ENCODE data around the gene ABHD17A. TPM values are rescaled to one million over a fixed set of nuclear protein-coding genes. Genes with fewer than 3 reads are reported as not detected.

Gene ABHD17A
- total and polyA plus RNA-seq, 8 donors = 21.1 to 71.0 (median 25.6) TPM

DNA sequence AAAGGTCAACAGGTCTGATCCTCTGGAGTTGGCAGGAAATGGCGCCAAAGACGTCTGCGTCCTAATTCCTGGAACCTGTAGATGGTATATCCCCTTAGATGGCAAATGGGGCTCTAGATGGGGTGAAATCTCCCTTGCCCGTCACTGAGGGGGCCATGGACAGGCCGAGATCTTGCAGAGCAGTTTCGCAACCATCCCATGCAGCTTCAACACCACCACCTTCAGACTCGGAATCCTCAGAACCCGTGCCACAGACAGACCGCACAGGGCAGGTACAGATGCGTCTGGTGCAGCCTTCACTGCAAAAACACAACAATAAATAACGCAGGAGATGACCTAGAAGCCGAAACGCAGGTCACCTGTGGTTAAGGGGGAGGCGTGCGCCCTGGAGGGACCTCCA is 54.7 kb downstream of the ABHD17A start:
- DNase-seq (no peak), ATAC-seq (no peak), FAIRE-seq (no peak)
- peaks cover 0 to 12% (median 0%) of the 10 kb centered on the region in 3 donors for H3K36me3 ChIP-seq
- intact Hi-C loops (cut with DNase I) = no loop called here
- 89 to 91% methylated on average over 15 of the region's 15 CpGs for WGBS, 2 donors
- TF ChIP-seq, protein P1, sequence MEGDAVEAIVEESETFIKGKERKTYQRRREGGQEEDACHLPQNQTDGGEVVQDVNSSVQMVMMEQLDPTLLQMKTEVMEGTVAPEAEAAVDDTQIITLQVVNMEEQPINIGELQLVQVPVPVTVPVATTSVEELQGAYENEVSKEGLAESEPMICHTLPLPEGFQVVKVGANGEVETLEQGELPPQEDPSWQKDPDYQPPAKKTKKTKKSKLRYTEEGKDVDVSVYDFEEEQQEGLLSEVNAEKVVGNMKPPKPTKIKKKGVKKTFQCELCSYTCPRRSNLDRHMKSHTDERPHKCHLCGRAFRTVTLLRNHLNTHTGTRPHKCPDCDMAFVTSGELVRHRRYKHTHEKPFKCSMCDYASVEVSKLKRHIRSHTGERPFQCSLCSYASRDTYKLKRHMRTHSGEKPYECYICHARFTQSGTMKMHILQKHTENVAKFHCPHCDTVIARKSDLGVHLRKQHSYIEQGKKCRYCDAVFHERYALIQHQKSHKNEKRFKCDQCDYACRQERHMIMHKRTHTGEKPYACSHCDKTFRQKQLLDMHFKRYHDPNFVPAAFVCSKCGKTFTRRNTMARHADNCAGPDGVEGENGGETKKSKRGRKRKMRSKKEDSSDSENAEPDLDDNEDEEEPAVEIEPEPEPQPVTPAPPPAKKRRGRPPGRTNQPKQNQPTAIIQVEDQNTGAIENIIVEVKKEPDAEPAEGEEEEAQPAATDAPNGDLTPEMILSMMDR (IDR thresholded peaks at IDR 0.05) = no peak
- H3K27ac ChIP-seq = no peak overlapping the region
- H3K27me3 ChIP-seq = no peaks in the 10 kb centered on the region
- peaks cover 0 to 11% (median 0%) of the 10 kb centered on the region in 3 donors for H3K4me1 ChIP-seq
- no peaks in the 10 kb centered on the region for H3K9me3 ChIP-seq
- H3K4me3 ChIP-seq = no peak overlapping the region

DNA sequence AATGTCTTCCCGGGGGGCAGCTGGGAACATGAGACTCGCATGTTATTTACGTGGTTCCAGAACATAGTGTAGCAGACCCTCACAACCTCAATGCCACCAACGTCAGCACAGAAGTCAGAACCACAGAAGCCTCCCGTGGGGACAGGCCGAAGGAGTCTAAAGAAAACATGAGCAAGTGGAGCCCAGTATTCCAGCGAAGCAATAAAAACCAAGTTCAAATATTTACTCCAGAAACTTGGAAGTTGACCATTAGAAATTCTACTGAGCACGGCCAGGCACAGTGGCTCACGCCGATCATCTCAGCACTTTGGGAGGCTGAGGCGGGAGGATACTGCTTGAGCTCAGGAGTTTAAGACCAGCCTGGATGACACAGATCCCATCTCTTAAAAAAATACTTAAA is 55.3 kb downstream of the ABHD17A start:
- H3K27me3 ChIP-seq = no peaks in the 10 kb centered on the region
- peaks cover 0 to 12% (median 0%) of the 10 kb centered on the region in 3 donors for H3K36me3 ChIP-seq
- 80 to 88% methylated on average over 11 of the region's 11 CpGs for WGBS, 2 donors
- FAIRE-seq = no peak
- no peaks in the 10 kb centered on the region for H3K9me3 ChIP-seq
- no peak for DNase-seq
- TF ChIP-seq, protein P1 (IDR thresholded peaks at IDR 0.05) = no peak
- H3K27ac ChIP-seq = no peak overlapping the region
- H3K4me3 ChIP-seq = no peak overlapping the region
- intact Hi-C loops (cut with DNase I) = no loop called here
- peaks cover 0 to 11% (median 0%) of the 10 kb centered on the region in 3 donors for H3K4me1 ChIP-seq
- ATAC-seq = no peak

DNA sequence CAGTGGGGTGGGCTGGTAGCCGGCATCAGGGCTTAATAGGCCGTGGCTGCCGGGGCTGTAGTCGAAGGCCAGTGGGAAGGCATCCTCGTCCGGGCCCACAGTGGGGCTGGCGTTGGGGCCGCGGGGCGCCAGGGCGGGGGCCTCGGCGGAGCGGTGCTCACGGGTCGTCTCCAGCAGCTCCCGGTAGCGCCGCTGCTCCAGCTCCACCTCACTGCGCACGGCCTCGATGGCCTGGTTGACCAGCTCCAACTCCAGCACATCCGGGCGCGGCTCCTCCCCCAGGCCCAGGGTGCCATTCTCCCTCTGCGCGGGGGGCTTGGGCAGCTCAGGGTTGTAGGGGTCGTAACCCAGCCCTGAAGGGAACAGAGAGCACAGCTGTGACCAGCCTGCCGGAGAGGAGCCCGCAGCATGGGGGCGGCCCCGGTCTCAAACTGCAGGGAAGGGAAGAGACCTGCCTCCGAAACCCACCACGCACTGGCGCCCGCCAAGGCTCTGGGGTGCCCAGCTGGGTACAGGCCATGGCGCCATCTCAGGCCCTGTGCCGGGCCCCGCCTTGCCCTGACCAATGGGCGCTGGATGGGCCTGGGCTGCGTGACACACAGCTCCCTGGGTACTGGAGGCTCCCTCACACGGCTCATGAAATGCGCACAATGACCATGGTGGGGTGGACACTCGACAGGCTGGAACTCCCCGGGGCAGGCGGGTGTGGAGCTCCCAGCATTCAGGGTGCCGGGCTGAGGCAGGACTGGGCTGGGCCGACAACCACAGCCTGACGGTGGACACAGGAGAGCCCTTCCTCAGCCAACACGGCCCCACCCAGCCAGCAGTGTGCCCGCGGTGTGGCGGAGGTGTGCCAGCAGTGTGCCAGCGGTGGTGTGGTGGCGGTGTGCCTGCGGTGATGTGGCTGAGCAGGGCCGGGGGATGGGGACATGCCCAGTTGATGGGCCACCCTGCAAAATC is 56.7 kb downstream of the ABHD17A start:
- no peak overlapping the region for H3K27ac ChIP-seq
- intact Hi-C loops (cut with DNase I) = no loop called here
- TF ChIP-seq, protein P1 (IDR thresholded peaks at IDR 0.05) = no peak
- no peak for FAIRE-seq
- ATAC-seq = no peak
- peaks cover 0 to 3% (median 0%) of the 10 kb centered on the region in 3 donors for H3K4me1 ChIP-seq
- H3K27me3 ChIP-seq = no peaks in the 10 kb centered on the region
- no peak overlapping the region for H3K4me3 ChIP-seq
- WGBS, 2 donors = 93 to 95% methylated on average over 53 to 57 of the region's 57 CpGs
- peak in 2 of 6 donors; percentile 40 to 72 for DNase-seq
- peaks cover 0 to 12% (median 0%) of the 10 kb centered on the region in 3 donors for H3K36me3 ChIP-seq
- H3K9me3 ChIP-seq = no peaks in the 10 kb centered on the region

DNA sequence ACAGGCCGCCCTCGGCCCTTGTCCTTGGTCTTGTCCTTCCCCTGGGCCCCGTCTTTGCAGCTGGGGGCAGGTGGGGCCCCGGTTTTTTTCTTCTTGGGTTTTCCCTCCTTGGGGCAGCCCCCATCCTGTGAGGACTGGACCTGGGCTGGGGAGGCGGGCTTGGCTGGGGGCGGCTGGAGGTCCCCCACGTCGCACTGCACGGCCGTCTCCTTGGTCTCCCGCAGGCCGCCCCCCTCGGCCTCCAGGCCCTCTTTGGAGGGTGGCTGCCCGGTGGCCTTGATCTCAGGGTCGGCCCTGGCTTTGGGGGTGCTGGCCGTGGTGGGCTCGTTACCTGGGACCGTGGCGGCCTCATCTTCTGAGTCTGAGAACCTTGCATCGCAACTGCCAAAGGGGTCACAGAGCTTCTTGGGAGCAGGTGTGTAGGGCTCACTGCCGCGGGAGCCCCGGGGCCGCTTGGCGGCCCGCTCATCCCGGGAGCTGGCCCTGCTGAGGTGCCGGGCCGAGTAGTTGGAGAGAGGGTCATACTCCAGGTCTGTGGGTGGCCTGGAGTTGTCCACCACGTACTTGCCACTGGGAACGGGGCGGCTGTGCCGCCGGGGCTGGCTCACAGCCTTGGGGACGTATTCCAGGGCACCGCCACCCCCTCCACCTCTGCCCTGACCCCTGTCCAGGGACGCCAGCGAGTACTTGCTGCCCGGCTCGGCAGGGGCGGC is 57.6 kb downstream of the ABHD17A start:
- Histone ChIP-seq H3K27me3 (no peaks in the 10 kb centered on the region), H3K27ac (no peak overlapping the region), H3K4me3 (no peak overlapping the region), H3K36me3 (peaks cover 0 to 16% (median 0%) of the 10 kb centered on the region in 3 donors), H3K9me3 (no peaks in the 10 kb centered on the region), H3K4me1 (peaks cover 0 to 2% (median 0%) of the 10 kb centered on the region in 3 donors)
- ATAC-seq (no peak), DNase-seq (peak in 2 of 6 donors; percentile 27 to 81), FAIRE-seq (no peak)
- TF ChIP-seq, protein P1 (IDR thresholded peaks at IDR 0.05) = no peak
- intact Hi-C loops (cut with DNase I) = no loop called here
- WGBS, 2 donors = 89% methylated on average over 40 to 41 of the region's 41 CpGs

Other genes starting within 250 kb of the ABHD17A start
- gene TCF3, start 232.9 kb downstream of the ABHD17A start, total RNA-seq = 10 to 100 TPM; 19.8 to 41.9 (median 24.8) TPM
- 10 to 100 TPM; 32.3 to 32.4 TPM for gene TCF3, start 232.9 kb downstream of the ABHD17A start, polyA plus RNA-seq
- gene ONECUT3, start 132.0 kb downstream of the ABHD17A start, total RNA-seq = under 1 TPM in 1 of 6 donors, not detected in 5; 0.13 TPM
- not detected for gene ONECUT3, start 132.0 kb downstream of the ABHD17A start, polyA plus RNA-seq
- gene ATP8B3, start 73.2 kb downstream of the ABHD17A start, total RNA-seq = 1 to 10 TPM in 1 of 6 donors, under 1 TPM in 5; 0.32 to 1.1 (median 0.52) TPM
- under 1 TPM; 0.56 to 0.95 TPM for gene ATP8B3, start 73.2 kb downstream of the ABHD17A start, polyA plus RNA-seq
- gene REXO1, start 37.0 kb downstream of the ABHD17A start, total RNA-seq = 10 to 100 TPM; 10.5 to 16.6 (median 15.1) TPM
- 10 to 100 TPM; 29.5 to 42.2 TPM for gene REXO1, start 37.0 kb downstream of the ABHD17A start, polyA plus RNA-seq
- gene KLF16, start 21.9 kb downstream of the ABHD17A start, total RNA-seq = 10 to 100 TPM in 1 of 6 donors, 1 to 10 TPM in 5; 4.3 to 10.4 (median 7.9) TPM
- gene KLF16, start 21.9 kb downstream of the ABHD17A start, polyA plus RNA-seq = 1 to 10 TPM; 5.1 to 8.2 TPM
- 1 to 10 TPM; 2.0 to 6.5 (median 4.5) TPM for gene ADAT3, start 19.9 kb upstream of the ABHD17A start, total RNA-seq
- gene ADAT3, start 19.9 kb upstream of the ABHD17A start, polyA plus RNA-seq = 10 to 100 TPM in 1 of 2 donors, 1 to 10 TPM in 1; 5.2 to 10.1 TPM
- 10 to 100 TPM; 23.0 to 52.2 (median 30.7) TPM for gene SCAMP4, start 19.9 kb upstream of the ABHD17A start, total RNA-seq
- gene SCAMP4, start 19.9 kb upstream of the ABHD17A start, polyA plus RNA-seq = 10 to 100 TPM; 40.8 to 49.3 TPM
- gene CSNK1G2, start 55.7 kb upstream of the ABHD17A start, total RNA-seq = 10 to 100 TPM; 20.7 to 33.0 (median 26.0) TPM
- 10 to 100 TPM; 68.0 to 69.4 TPM for gene CSNK1G2, start 55.7 kb upstream of the ABHD17A start, polyA plus RNA-seq
- gene BTBD2, start 130.2 kb upstream of the ABHD17A start, total RNA-seq = 10 to 100 TPM; 33.9 to 46.4 (median 36.6) TPM
- gene BTBD2, start 130.2 kb upstream of the ABHD17A start, polyA plus RNA-seq = 10 to 100 TPM; 35.6 to 44.4 TPM
- gene MKNK2, start 165.7 kb upstream of the ABHD17A start, total RNA-seq = 100 to 1,000 TPM; 178 to 446 (median 252) TPM
- 100 to 1,000 TPM; 102 to 143 TPM for gene MKNK2, start 165.7 kb upstream of the ABHD17A start, polyA plus RNA-seq
- gene MOB3A, start 210.8 kb upstream of the ABHD17A start, total RNA-seq = 10 to 100 TPM; 14.5 to 26.0 (median 17.4) TPM
- gene MOB3A, start 210.8 kb upstream of the ABHD17A start, polyA plus RNA-seq = 10 to 100 TPM in 1 of 2 donors, 1 to 10 TPM in 1; 9.2 to 11.1 TPM
- 10 to 100 TPM in 1 of 6 donors, 1 to 10 TPM in 5; 5.2 to 10.5 (median 7.0) TPM for gene IZUMO4, start 211.4 kb upstream of the ABHD17A start, total RNA-seq
- gene IZUMO4, start 211.4 kb upstream of the ABHD17A start, polyA plus RNA-seq = 10 to 100 TPM; 32.8 to 42.2 TPM

All from pancreas (tissue), 10 donors.